Measurements from ENCODE around the gene GNG14.
"Not testable (repeated sequence)": the region's sequence is repeated elsewhere in the genome, so short reads cannot be mapped to it uniquely, and the experiment has no call there.

The GNG14 gene

GRCh38 chr19:12694641-12695040 lies 6.8 kb downstream of the GNG14 start:
- H3K27ac Mint-ChIP-seq = no peak overlapping the region

GRCh38 chr19:12695096-12695495 lies 7.3 kb downstream of the GNG14 start:
- H3K4me1 Mint-ChIP-seq (ENCODE audit: low read depth in 2 of 2) = peaks cover 0 to 3% of the 10 kb centered on the region in 2 donors
- H3K27me3 Mint-ChIP-seq = no peaks in the 10 kb centered on the region
- H3K4me3 Mint-ChIP-seq = peak overlapping the region in 1 of 2 donors; percentile 89
- H3K36me3 Mint-ChIP-seq (ENCODE audit: insufficient read depth) = peaks cover 11% of the 10 kb centered on the region
- ATAC-seq (replicated peaks) (no peak), DNase-seq (no peak)
- no peak overlapping the region for H3K27ac Mint-ChIP-seq
- no peaks in the 10 kb centered on the region for H3K9me3 Mint-ChIP-seq

More at GRCh38 chr19:12694641-12695040, 6.8 kb downstream of the GNG14 start:
- peaks cover 0 to 3% of the 10 kb centered on the region in 2 donors for H3K4me1 Mint-ChIP-seq (ENCODE audit: low read depth in 2 of 2)
- H3K9me3 Mint-ChIP-seq = no peaks in the 10 kb centered on the region
- no peak for DNase-seq
- H3K36me3 Mint-ChIP-seq (ENCODE audit: insufficient read depth) = peaks cover 11% of the 10 kb centered on the region
- H3K4me3 Mint-ChIP-seq = no peak overlapping the region
- H3K27me3 Mint-ChIP-seq = no peaks in the 10 kb centered on the region
- no peak for ATAC-seq (replicated peaks)

DNA sequence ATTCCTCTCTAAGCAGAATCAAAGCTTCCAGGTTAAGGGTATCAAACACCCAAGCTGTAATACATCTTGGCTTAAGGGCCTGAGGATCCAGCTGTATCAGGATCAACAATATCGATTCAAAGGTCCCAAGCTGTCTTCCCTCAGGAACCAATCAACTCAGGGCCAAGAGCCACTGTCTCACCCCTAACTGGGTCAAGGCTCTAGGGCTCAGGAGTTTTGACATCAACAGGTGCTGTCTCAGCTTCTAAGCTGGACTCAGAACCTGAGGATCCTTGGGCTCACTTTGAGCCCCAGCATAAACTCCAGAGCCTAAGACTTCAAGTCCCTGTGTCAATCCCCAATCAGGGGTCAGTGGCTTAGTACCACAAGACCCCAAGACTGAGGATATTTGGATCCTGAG lies 7.7 kb downstream of the GNG14 start:
- Mint-ChIP-seq H3K27me3 (no peaks in the 10 kb centered on the region), H3K27ac (peak overlapping the region in 1 of 2 donors; percentile 96), H3K36me3 (ENCODE audit: insufficient read depth) (peaks cover 11% of the 10 kb centered on the region), H3K9me3 (no peaks in the 10 kb centered on the region), H3K4me1 (ENCODE audit: low read depth in 2 of 2) (peaks cover 0 to 3% of the 10 kb centered on the region in 2 donors), H3K4me3 (peak overlapping the region; percentile 86 to 89)
- DNase-seq (no peak), ATAC-seq (replicated peaks) (no peak)

GRCh38 chr19:12695997-12696365 lies 8.2 kb downstream of the GNG14 start:
- peaks cover 13% of the 10 kb centered on the region for H3K36me3 Mint-ChIP-seq (ENCODE audit: insufficient read depth)
- no peak for DNase-seq
- no peaks in the 10 kb centered on the region for H3K9me3 Mint-ChIP-seq

DNA sequence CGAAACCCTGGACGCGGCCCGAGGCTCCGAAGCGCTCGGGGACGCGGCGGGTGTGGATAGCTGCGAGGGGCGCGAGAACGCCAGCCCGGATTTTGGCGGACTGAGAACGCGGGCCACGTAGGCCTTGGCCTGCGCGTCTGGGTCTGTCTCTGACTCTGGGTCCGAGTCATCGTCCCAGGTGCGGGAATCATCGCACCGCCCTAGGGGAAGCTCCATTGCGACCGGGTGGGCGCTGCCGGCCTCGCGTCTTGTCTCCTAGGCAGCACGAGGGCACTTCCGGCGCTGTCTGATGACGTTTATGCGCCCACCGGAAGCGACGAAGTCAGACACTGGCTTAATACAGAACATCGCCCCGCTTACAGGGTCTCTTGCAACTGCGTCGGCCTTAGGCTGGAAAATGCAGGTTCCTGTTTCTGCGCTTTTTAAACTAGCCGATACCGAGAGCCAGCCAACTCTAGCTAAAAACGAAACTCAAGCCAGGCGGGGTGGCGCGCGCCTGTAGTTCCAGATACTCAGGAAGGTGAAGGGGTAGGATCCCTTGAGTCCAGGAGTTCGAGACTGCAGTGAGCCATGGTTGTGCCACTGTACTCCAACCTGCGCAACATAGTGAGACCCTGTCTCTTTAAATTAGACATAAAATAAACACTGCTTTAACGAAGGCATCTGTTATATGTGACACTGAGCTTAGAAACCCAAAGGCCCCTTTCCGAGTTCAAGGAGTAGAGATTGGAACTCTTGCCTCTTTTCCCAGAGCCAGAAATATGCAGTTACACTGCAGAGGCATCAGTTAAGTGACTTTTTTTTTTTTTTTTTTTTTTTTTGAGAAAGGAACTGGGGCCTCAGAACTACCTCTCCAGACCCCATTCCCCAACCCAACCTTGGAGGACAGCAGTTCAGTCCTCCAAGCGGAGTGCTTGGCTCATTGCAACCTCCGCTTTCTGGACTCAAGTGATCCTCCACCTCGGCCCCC lies 8.9 kb downstream of the GNG14 start, which contains the start of gene FBXW9:
TSS of gene FBXW9 (minus strand) at position 266 of the 970 bp plus-strand sequence. CDS start at position 216, 50 bp downstream.
- H3K36me3 Mint-ChIP-seq (ENCODE audit: insufficient read depth) = peaks cover 18% of the 10 kb centered on the region
- H3K4me3 Mint-ChIP-seq = peak within 1 kb of the TSS; percentile 86 to 89
- ATAC-seq (replicated peaks) (peak; percentile 97), DNase-seq (peak; percentile 98 to 99 (median 98))
- peaks cover 0 to 2% of the 10 kb centered on the region in 2 donors for H3K4me1 Mint-ChIP-seq (ENCODE audit: low read depth in 2 of 2)
- H3K27me3 Mint-ChIP-seq = no peaks in the 10 kb centered on the region
- H3K9me3 Mint-ChIP-seq = no peaks in the 10 kb centered on the region
- peak within 1 kb of the TSS; percentile 96 to 97 for H3K27ac Mint-ChIP-seq

More at GRCh38 chr19:12695997-12696365, 8.2 kb downstream of the GNG14 start:
- Mint-ChIP-seq H3K27ac (peak overlapping the region; percentile 96 to 97), H3K27me3 (no peaks in the 10 kb centered on the region), H3K4me1 (ENCODE audit: low read depth in 2 of 2) (peaks cover 0 to 3% of the 10 kb centered on the region in 2 donors), H3K4me3 (peak overlapping the region; percentile 86 to 89)
- ATAC-seq (replicated peaks) = peak; percentile 21

GRCh38 chr19:12697425-12697824 lies 9.6 kb downstream of the GNG14 start:
- Mint-ChIP-seq H3K4me3 (peak overlapping the region in 1 of 2 donors; percentile 89), H3K27ac (peak overlapping the region in 1 of 2 donors; percentile 62), H3K36me3 (ENCODE audit: insufficient read depth) (peaks cover 22% of the 10 kb centered on the region)
- not testable (repeated sequence) for H3K27me3 Mint-ChIP-seq; DNase-seq; H3K9me3 Mint-ChIP-seq; H3K4me1 Mint-ChIP-seq (ENCODE audit: low read depth in 2 of 2); ATAC-seq (replicated peaks)

DNA sequence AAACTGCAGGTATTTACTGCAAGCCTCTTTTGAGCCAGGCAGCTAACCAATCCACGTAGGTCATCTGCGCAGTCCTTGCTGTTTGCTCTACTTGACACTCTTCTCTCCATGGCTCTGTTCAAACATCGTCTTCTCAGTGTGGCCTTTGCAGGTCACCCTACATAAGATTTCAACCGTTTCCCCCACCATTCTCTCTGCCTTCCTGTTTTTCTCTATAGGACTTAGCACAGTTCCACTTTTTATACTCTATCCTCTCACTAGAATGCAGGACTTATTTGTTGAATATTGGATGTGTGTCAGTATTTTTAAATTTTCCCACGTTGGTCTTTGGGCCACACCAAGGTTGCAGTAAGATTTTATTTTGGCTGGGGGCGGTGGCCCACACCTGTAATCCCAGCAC lies 10.3 kb downstream of the GNG14 start:
- H3K4me3 Mint-ChIP-seq = peak overlapping the region; percentile 2 to 34
- H3K27ac Mint-ChIP-seq = peak overlapping the region in 1 of 2 donors; percentile 62
- ATAC-seq (replicated peaks) (no peak), DNase-seq (no peak)
- H3K4me1 Mint-ChIP-seq (ENCODE audit: low read depth in 2 of 2) = peaks cover 0 to 2% of the 10 kb centered on the region in 2 donors
- H3K27me3 Mint-ChIP-seq = no peaks in the 10 kb centered on the region
- peaks cover 26% of the 10 kb centered on the region for H3K36me3 Mint-ChIP-seq (ENCODE audit: insufficient read depth)
- no peaks in the 10 kb centered on the region for H3K9me3 Mint-ChIP-seq

GRCh38 chr19:12701596-12702282 lies 13.9 kb downstream of the GNG14 start:
- Mint-ChIP-seq H3K4me3 (no peak overlapping the region), H3K9me3 (no peaks in the 10 kb centered on the region), H3K4me1 (ENCODE audit: low read depth in 2 of 2) (peaks cover 0 to 2% of the 10 kb centered on the region in 2 donors), H3K27ac (no peak overlapping the region), H3K27me3 (no peaks in the 10 kb centered on the region), H3K36me3 (ENCODE audit: insufficient read depth) (peaks cover 29% of the 10 kb centered on the region)
- DNase-seq (no peak), ATAC-seq (replicated peaks) (no peak)

- Mint-ChIP-seq H3K4me3 (no peak overlapping the region), H3K27ac (no peak overlapping the region), H3K4me1 (ENCODE audit: low read depth in 2 of 2) (peaks cover 0 to 2% of the 10 kb centered on the region in 2 donors), H3K36me3 (ENCODE audit: insufficient read depth) (peaks cover 31% of the 10 kb centered on the region), H3K27me3 (no peaks in the 10 kb centered on the region), H3K9me3 (no peaks in the 10 kb centered on the region)
- no peak for DNase-seq
- ATAC-seq (replicated peaks) = no peak
These were observed 15.2 kb downstream of the GNG14 start for GRCh38 chr19:12703046-12703445.

- H3K36me3 Mint-ChIP-seq (ENCODE audit: insufficient read depth) = peaks cover 44% of the 10 kb centered on the region
- no peak overlapping the region for H3K4me3 Mint-ChIP-seq
- no peaks in the 10 kb centered on the region for H3K9me3 Mint-ChIP-seq
- DNase-seq = no peak
- no peak overlapping the region for H3K27ac Mint-ChIP-seq
- H3K4me1 Mint-ChIP-seq (ENCODE audit: low read depth in 2 of 2) = no peaks in the 10 kb centered on the region
- H3K27me3 Mint-ChIP-seq = no peaks in the 10 kb centered on the region
- ATAC-seq (replicated peaks) = no peak
These were observed 17.4 kb downstream of the GNG14 start for GRCh38 chr19:12705169-12705568.

DNA sequence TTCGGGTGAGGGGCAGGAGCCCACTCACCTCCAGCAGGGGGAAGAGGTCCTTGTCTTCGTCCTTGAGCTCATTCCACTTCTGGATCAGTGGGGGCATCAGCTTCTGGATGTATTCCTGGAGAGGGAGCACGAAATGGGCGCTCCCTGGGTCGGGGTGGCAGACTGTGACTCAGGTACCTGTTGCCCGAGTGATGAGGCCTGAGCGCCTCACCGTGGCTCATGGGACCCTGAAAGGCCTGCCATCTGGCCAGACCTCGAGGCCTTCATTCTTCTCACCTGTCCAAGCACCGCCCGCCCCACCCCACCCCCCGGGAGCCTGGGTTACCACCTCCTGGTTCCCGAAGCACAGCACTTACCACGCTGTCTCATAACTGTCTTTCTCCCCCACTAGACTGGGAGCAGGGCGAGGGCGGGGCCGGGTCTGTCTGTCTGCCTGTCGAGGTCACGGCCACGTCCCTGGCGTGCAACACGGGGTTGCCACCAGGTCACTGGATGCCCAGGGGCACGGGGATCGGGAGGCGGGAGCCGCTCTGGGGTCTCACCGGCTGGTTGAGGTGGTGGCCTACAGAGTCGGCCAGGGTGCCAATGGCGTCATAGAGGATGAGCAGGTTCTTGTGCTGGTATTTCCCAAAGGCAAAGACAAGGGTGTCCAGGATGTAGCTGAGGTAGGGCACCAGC lies 18.0 kb downstream of the GNG14 start:
- no peak for DNase-seq
- H3K27me3 Mint-ChIP-seq = no peaks in the 10 kb centered on the region

DNA sequence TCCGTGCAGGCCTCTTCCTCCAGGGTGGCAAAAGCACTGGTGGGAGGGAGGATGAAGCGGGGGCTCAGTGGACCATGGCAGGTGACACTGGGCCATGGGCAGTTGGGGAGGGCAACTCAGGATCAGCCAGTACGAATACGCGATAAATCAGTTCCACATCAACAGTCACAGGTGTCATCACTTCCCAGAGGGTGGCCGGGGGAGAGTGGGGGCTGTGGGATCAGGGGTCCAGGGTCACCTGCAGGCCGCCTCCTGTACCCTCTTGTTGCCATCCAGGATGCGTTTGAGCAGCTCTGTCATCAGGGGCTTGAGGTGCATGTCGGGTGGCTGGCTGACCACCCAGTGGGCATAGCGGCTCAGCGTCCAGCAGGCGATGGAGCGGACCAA lies 18.5 kb downstream of the GNG14 start:
- DNase-seq (no peak), ATAC-seq (replicated peaks) (no peak)
- H3K4me1 Mint-ChIP-seq (ENCODE audit: low read depth in 2 of 2) = no peaks in the 10 kb centered on the region
- peaks cover 43% of the 10 kb centered on the region for H3K36me3 Mint-ChIP-seq (ENCODE audit: insufficient read depth)
- no peak overlapping the region for H3K27ac Mint-ChIP-seq
- no peak overlapping the region for H3K4me3 Mint-ChIP-seq
- H3K27me3 Mint-ChIP-seq = no peaks in the 10 kb centered on the region
- H3K9me3 Mint-ChIP-seq = no peaks in the 10 kb centered on the region

More for the DNA sequence above, 18.0 kb downstream of the GNG14 start:
- Mint-ChIP-seq H3K4me3 (no peak overlapping the region), H3K9me3 (no peaks in the 10 kb centered on the region), H3K27ac (no peak overlapping the region), H3K36me3 (ENCODE audit: insufficient read depth) (peaks cover 46% of the 10 kb centered on the region), H3K4me1 (ENCODE audit: low read depth in 2 of 2) (no peaks in the 10 kb centered on the region)
- no peak for ATAC-seq (replicated peaks)

- H3K4me1 Mint-ChIP-seq (ENCODE audit: low read depth in 2 of 2) = peaks cover 0 to 5% of the 10 kb centered on the region in 2 donors
- ATAC-seq (replicated peaks) = no peak
- peaks cover 45% of the 10 kb centered on the region for H3K36me3 Mint-ChIP-seq (ENCODE audit: insufficient read depth)
- no peaks in the 10 kb centered on the region for H3K27me3 Mint-ChIP-seq
- H3K27ac Mint-ChIP-seq = no peak overlapping the region
- no peak overlapping the region for H3K4me3 Mint-ChIP-seq
- no peaks in the 10 kb centered on the region for H3K9me3 Mint-ChIP-seq
- no peak for DNase-seq
These were observed 20.8 kb downstream of the GNG14 start for GRCh38 chr19:12708641-12709040.
